B cell (primary cell): ENCODE measurements around the gene BTG1. TPM values are rescaled to one million over a fixed set of nuclear protein-coding genes. Genes with fewer than 3 reads are reported as not detected.

Source experiments
- ATAC-seq: fragments of 200-7000 bp; cut with Tn5 transposase; one replicate; pipeline ENCODE4 v1.10.0; 2021; ENCODE audit warnings: low read depth, mild to moderate bottlenecking, moderate number of reproducible peaks, moderate library complexity
- CTCF ChIA-PET: fragments of 350-600 bp; sonication (Branson Sonifier 250); formaldehyde crosslinking; loops from one replicate; lab custom pipeline; 2021; ENCODE audit warnings: antibody characterized with exemption, inconsistent platforms; lab: Charles Lee
- POLR2A ChIA-PET: fragments of 350-600 bp; sonication (Branson Sonifier 250); formaldehyde crosslinking; loops from one replicate; lab custom pipeline; 2021; ENCODE audit warnings: antibody characterized with exemption; lab: Charles Lee
- DNase-seq: peaks from one replicate; pipeline ENCODE4 v3.0.0; 2013
- H2AFZ ChIP-seq: 2 replicates; pipeline ENCODE4 v1.6.1; 2012; ENCODE audit warnings: mild to moderate bottlenecking, low read depth, low read length; ENCODE audit not compliant: insufficient read depth, poor library complexity, severe bottlenecking
- H3K27ac ChIP-seq, 2 donors: 1 replicate in 1 of 2; 2 replicates in 1 of 2; pipeline ENCODE4 v1.5.1; 2012 to 2013; ENCODE audit warnings: low read length in 2 of 2, mild to moderate bottlenecking in 2 of 2, moderate library complexity in 1 of 2
- H3K27me3 ChIP-seq, 4 experiments: fragments of 200-600 bp in 1 of 4; sonication (generic) in 1 of 4; replicated peaks in 1 of 4; 1 replicate in 2 of 4; 2 replicates in 2 of 4; pipeline versions ENCODE4 v1.6.1 to v1.7.0; 2013 to 2016; ENCODE audit warnings: low read length in 3 of 4, mild to moderate bottlenecking in 2 of 4, mixed read lengths in 1 of 4, moderate library complexity in 1 of 4; ENCODE audit not compliant: insufficient read depth in 4 of 4, control insufficient read depth in 3 of 4; ENCODE audit errors: control extremely low read depth in 1 of 4
- H3K36me3 ChIP-seq, 2 experiments: replicated peaks in 1 of 2; 1 replicate in 1 of 2; 2 replicates in 1 of 2; pipeline versions ENCODE4 v1.6.1 to v1.7.1; 2013; ENCODE audit warnings: low read length in 1 of 2; ENCODE audit not compliant: insufficient read depth in 2 of 2, control insufficient read depth in 1 of 2; ENCODE audit errors: control extremely low read depth in 1 of 2, extremely low read depth in 1 of 2
- H3K4me1 ChIP-seq, 2 donors: fragments of 200-600 bp in 1 of 2; sonication (generic) in 1 of 2; 1 replicate in 1 of 2; 2 replicates in 1 of 2; pipeline versions ENCODE4 v1.5.1 to v1.6.1; 2013 to 2017; ENCODE audit warnings: low read length in 2 of 2; ENCODE audit not compliant: control insufficient read depth in 2 of 2, insufficient read depth in 2 of 2
- H3K4me2 ChIP-seq: replicated peaks from 2 replicates; pipeline ENCODE3; 2012; ENCODE audit warnings: mild to moderate bottlenecking, low read depth, low read length; ENCODE audit not compliant: poor library complexity, severe bottlenecking
- H3K4me3 ChIP-seq, 5 experiments: fragments of 200-600 bp in 1 of 5; sonication (generic) in 1 of 5; 1 replicate in 3 of 5; 2 replicates in 2 of 5; pipeline versions ENCODE4 v1.5.1 to v1.7.0; 2011 to 2016; ENCODE audit warnings: low read length in 4 of 5, mild to moderate bottlenecking in 4 of 5, low read depth in 2 of 5, control low read depth in 1 of 5, moderate library complexity in 1 of 5; ENCODE audit not compliant: insufficient read depth in 1 of 5; ENCODE audit errors: control extremely low read depth in 1 of 5, extremely low read depth in 1 of 5
- H3K79me2 ChIP-seq: fragments of 200-600 bp; sonication (generic); one replicate; pipeline ENCODE4 v1.6.0; 2016; ENCODE audit warnings: low read length; ENCODE audit not compliant: control insufficient read depth, insufficient read depth
- H3K9ac ChIP-seq: fragments of 200-600 bp; sonication (generic); 2 replicates; pipeline ENCODE4 v1.6.1; 2017; ENCODE audit warnings: mild to moderate bottlenecking, low read length, moderate library complexity
- H3K9me3 ChIP-seq, 3 donors: one replicate each; pipeline versions ENCODE4 v1.6.1 to v1.7.1; 2013; ENCODE audit warnings: low read length in 2 of 3; ENCODE audit not compliant: control insufficient read depth in 2 of 3, insufficient read depth in 1 of 3; ENCODE audit errors: control extremely low read depth in 1 of 3
- H4K20me1 ChIP-seq: 2 replicates; pipeline ENCODE4 v1.6.0; 2012; ENCODE audit warnings: mild to moderate bottlenecking, low read length; ENCODE audit not compliant: insufficient read depth, control insufficient read depth, poor library complexity, severe bottlenecking
- H3K27ac Mint-ChIP-seq: one replicate; pipeline ENCODE4 v1.8.0; 2021; ENCODE audit warnings: mixed read lengths
- H3K27me3 Mint-ChIP-seq: one replicate; pipeline ENCODE4 v1.8.0; 2021; ENCODE audit warnings: mixed read lengths
- H3K4me1 Mint-ChIP-seq: one replicate; pipeline ENCODE4 v1.8.0; 2021; ENCODE audit warnings: mixed read lengths
- H3K4me3 Mint-ChIP-seq: one replicate; pipeline ENCODE4 v1.8.0; 2021; ENCODE audit warnings: mixed read lengths
- H3K9me3 Mint-ChIP-seq: one replicate; pipeline ENCODE4 v1.8.0; 2022; ENCODE audit warnings: mixed read lengths; ENCODE audit not compliant: insufficient read depth
- CTCF ChIP-seq: fragments of 200-600 bp; IDR thresholded peaks from one replicate; pipeline ENCODE4 v1.8.0; 2022; ENCODE audit warnings: antibody characterized with exemption, mild to moderate bottlenecking
- EZH2 ChIP-seq: IDR thresholded peaks from 2 replicates; pipeline ENCODE4 v1.6.1; 2012; ENCODE audit warnings: borderline replicate concordance, low read depth, mild to moderate bottlenecking, moderate library complexity, low read length; ENCODE audit not compliant: insufficient read depth, poor library complexity, severe bottlenecking
- WGBS: methylation state at CpG from one replicate; pipeline ENCODE4 v1.1.5; 2013; ENCODE audit warnings: missing lambda C conversion rate; ENCODE audit not compliant: insufficient coverage; 5-methylcytosine and 5-hydroxymethylcytosine counted together
- intact Hi-C: fragments of 100-400 bp; cut with micrococcal nuclease; formaldehyde crosslinking; loops from one replicate; pipeline ENCODE4 v1.10.0; 2022
- polyA plus RNA-seq: library from polyadenylated mRNA; depleted of rRNA; stranded (reverse); fragments of >200 nt; gene quantifications from 2 replicates; pipeline ENCODE4 v1.2.3, GENCODE V29; 2012
- total RNA-seq, 2 donors: library from RNA; stranded (reverse); fragments of 120-200 nt in 1 of 2; gene quantifications; 1 replicate in 1 of 2; 2 replicates in 1 of 2; pipeline versions ENCODE4 v1.2.3 to v1.2.4, GENCODE V29; 2013 to 2022

Gene BTG1
- total and polyA plus RNA-seq, 2 donors (not counting 1 experiment from before 2014, with no cell fraction given), result 322 to 733 TPM

GRCh38 chr12:92136965-92137721 lies 8.5 kb downstream of the BTG1 start:
- Histone ChIP-seq H3K4me2 (peak overlapping the region; percentile 76), H2AFZ (no peak overlapping the region), H3K4me1 (peaks cover 71 to 80% of the 10 kb centered on the region in 2 donors), H3K9ac (peak overlapping the region; percentile 93), H4K20me1 (peaks cover 93% of the 10 kb centered on the region), H3K36me3 (peaks cover 4 to 34% of the 10 kb centered on the region in 2 experiments), H3K79me2 (peaks cover 100% of the 10 kb centered on the region), H3K9me3 (no peaks in the 10 kb centered on the region), H3K27me3 (no peaks in the 10 kb centered on the region), H3K27ac (peak overlapping the region in 1 of 2 donors; percentile 13), H3K4me3 (peak overlapping the region; percentile 28 to 100 (median 96))
- Mint-ChIP-seq H3K9me3 (no peaks in the 10 kb centered on the region), H3K27ac (peak overlapping the region; percentile 23), H3K27me3 (no peaks in the 10 kb centered on the region), H3K4me3 (peak overlapping the region; percentile 98), H3K4me1 (peaks cover 74% of the 10 kb centered on the region)
- 38% methylated on average over 1 of the region's 3 CpGs for WGBS
- no peak for DNase-seq
- no peak for ATAC-seq
- intact Hi-C loops, result no loop called here
- ChIA-PET CTCF (interaction anchor here (0.8 to 3.0 kb wide), 12 partner anchors 9 to 755 kb away, joined by 3 to 16 read pairs (median 4); partner anchors contain the start of gene BTG1), POLR2A (interaction anchor here (0.6 to 4.3 kb wide), 8 partner anchors 7 to 433 kb away, joined by 3 to 26 read pairs (median 4); partner anchors contain the start of gene BTG1)
- TF ChIP-seq CTCF (no peak), EZH2 (no peak)
